ENCODE results near the gene STX18.

Gene STX18

GRCh38 chr4:4564522-4564921 lies 22.7 kb upstream of the STX18 start:
- DNase-seq (no peak), ATAC-seq (ENCODE audit: insufficient read depth, low read depth) (no peak)
- H4K20me1 ChIP-seq (ENCODE audit: insufficient read depth, low read length) = no peaks in the 10 kb centered on the region
- no peak overlapping the region for H2AFZ ChIP-seq (ENCODE audit: low read depth, low read length)
- H3K9me3 ChIP-seq (ENCODE audit: insufficient read depth, low read length, severe bottlenecking) = no peaks in the 10 kb centered on the region
- H3K9ac ChIP-seq (ENCODE audit: low read depth, low read length) = no peak overlapping the region
- H3K4me2 ChIP-seq (ENCODE audit: insufficient read depth, low read length) = no peak overlapping the region
- H3K4me3 ChIP-seq (ENCODE audit: low read depth in 1 of 2, low read length in 2 of 2) = no peak overlapping the region
- TF ChIP-seq EZH2 (IDR thresholded peaks at IDR 0.05; ENCODE audit: borderline replicate concordance, low read depth, low read length, severe bottlenecking) (no peak), CTCF (IDR thresholded peaks at IDR 0.05; ENCODE audit: borderline replicate concordance, extremely low read depth, low read length, poor library complexity, severe bottlenecking) (no peak)
- H3K27me3 ChIP-seq (ENCODE audit: insufficient read depth, low read length, poor library complexity) = no peaks in the 10 kb centered on the region
- no peak overlapping the region for H3K27ac ChIP-seq (ENCODE audit: low read length)
- no peaks in the 10 kb centered on the region for H3K79me2 ChIP-seq (ENCODE audit: insufficient read depth, low read length)
- no peaks in the 10 kb centered on the region for H3K36me3 ChIP-seq (ENCODE audit: insufficient read depth, low read length)
- H3K4me1 ChIP-seq (ENCODE audit: insufficient read depth, low read length) = no peaks in the 10 kb centered on the region

GRCh38 chr4:4560642-4561041 lies 18.8 kb upstream of the STX18 start:
- Histone ChIP-seq H3K9ac (ENCODE audit: low read depth, low read length) (no peak overlapping the region), H3K36me3 (ENCODE audit: insufficient read depth, low read length) (no peaks in the 10 kb centered on the region), H3K27me3 (ENCODE audit: insufficient read depth, low read length, poor library complexity) (no peaks in the 10 kb centered on the region), H3K4me1 (ENCODE audit: insufficient read depth, low read length) (no peaks in the 10 kb centered on the region), H3K79me2 (ENCODE audit: insufficient read depth, low read length) (no peaks in the 10 kb centered on the region), H2AFZ (ENCODE audit: low read depth, low read length) (no peak overlapping the region), H3K4me3 (ENCODE audit: low read depth in 1 of 2, low read length in 2 of 2) (no peak overlapping the region), H3K4me2 (ENCODE audit: insufficient read depth, low read length) (no peak overlapping the region), H3K27ac (ENCODE audit: low read length) (no peak overlapping the region), H4K20me1 (ENCODE audit: insufficient read depth, low read length) (no peaks in the 10 kb centered on the region), H3K9me3 (ENCODE audit: insufficient read depth, low read length, severe bottlenecking) (no peaks in the 10 kb centered on the region)
- DNase-seq = no peak
- TF ChIP-seq CTCF (IDR thresholded peaks at IDR 0.05; ENCODE audit: borderline replicate concordance, extremely low read depth, low read length, poor library complexity, severe bottlenecking) (no peak), EZH2 (IDR thresholded peaks at IDR 0.05; ENCODE audit: borderline replicate concordance, low read depth, low read length, severe bottlenecking) (no peak)
- no peak for ATAC-seq (ENCODE audit: insufficient read depth, low read depth)

GRCh38 chr4:4560136-4560535 lies 18.3 kb upstream of the STX18 start:
- no peak overlapping the region for H3K27ac ChIP-seq (ENCODE audit: low read length)
- no peak overlapping the region for H3K4me3 ChIP-seq (ENCODE audit: low read depth in 1 of 2, low read length in 2 of 2)
- no peaks in the 10 kb centered on the region for H3K27me3 ChIP-seq (ENCODE audit: insufficient read depth, low read length, poor library complexity)
- no peak overlapping the region for H3K9ac ChIP-seq (ENCODE audit: low read depth, low read length)
- H3K4me2 ChIP-seq (ENCODE audit: insufficient read depth, low read length) = no peak overlapping the region
- H3K4me1 ChIP-seq (ENCODE audit: insufficient read depth, low read length) = no peaks in the 10 kb centered on the region
- H3K79me2 ChIP-seq (ENCODE audit: insufficient read depth, low read length) = no peaks in the 10 kb centered on the region
- DNase-seq = no peak
- H3K9me3 ChIP-seq (ENCODE audit: insufficient read depth, low read length, severe bottlenecking) = no peaks in the 10 kb centered on the region
- no peaks in the 10 kb centered on the region for H3K36me3 ChIP-seq (ENCODE audit: insufficient read depth, low read length)
- H4K20me1 ChIP-seq (ENCODE audit: insufficient read depth, low read length) = no peaks in the 10 kb centered on the region
- no peak overlapping the region for H2AFZ ChIP-seq (ENCODE audit: low read depth, low read length)
- no peak for ATAC-seq (ENCODE audit: insufficient read depth, low read depth)
- TF ChIP-seq CTCF (IDR thresholded peaks at IDR 0.05; ENCODE audit: borderline replicate concordance, extremely low read depth, low read length, poor library complexity, severe bottlenecking) (no peak), EZH2 (IDR thresholded peaks at IDR 0.05; ENCODE audit: borderline replicate concordance, low read depth, low read length, severe bottlenecking) (no peak)

- H2AFZ ChIP-seq (ENCODE audit: low read depth, low read length) = no peak overlapping the region
Measured at GRCh38 chr4:4559596-4559995, 17.7 kb upstream of the STX18 start.

More at GRCh38 chr4:4559596-4559995, 17.7 kb upstream of the STX18 start:
- ATAC-seq (ENCODE audit: insufficient read depth, low read depth) (no peak), DNase-seq (no peak)
- Histone ChIP-seq H3K27ac (ENCODE audit: low read length) (no peak overlapping the region), H3K79me2 (ENCODE audit: insufficient read depth, low read length) (no peaks in the 10 kb centered on the region), H3K4me2 (ENCODE audit: insufficient read depth, low read length) (no peak overlapping the region), H3K4me3 (ENCODE audit: low read depth in 1 of 2, low read length in 2 of 2) (no peak overlapping the region), H3K9me3 (ENCODE audit: insufficient read depth, low read length, severe bottlenecking) (no peaks in the 10 kb centered on the region), H3K36me3 (ENCODE audit: insufficient read depth, low read length) (no peaks in the 10 kb centered on the region), H3K9ac (ENCODE audit: low read depth, low read length) (no peak overlapping the region), H4K20me1 (ENCODE audit: insufficient read depth, low read length) (no peaks in the 10 kb centered on the region), H3K4me1 (ENCODE audit: insufficient read depth, low read length) (no peaks in the 10 kb centered on the region), H3K27me3 (ENCODE audit: insufficient read depth, low read length, poor library complexity) (no peaks in the 10 kb centered on the region)
- TF ChIP-seq CTCF (IDR thresholded peaks at IDR 0.05; ENCODE audit: borderline replicate concordance, extremely low read depth, low read length, poor library complexity, severe bottlenecking) = no peak
- no peak for TF ChIP-seq EZH2 (IDR thresholded peaks at IDR 0.05; ENCODE audit: borderline replicate concordance, low read depth, low read length, severe bottlenecking)

Data from DND-41 (cell line).